Dedifferentiated amniotic fluid mesenchymal stem cell (primary cell): ENCODE measurements around the gene MRPL30.
"Not testable (repeated sequence)": the region's sequence is repeated elsewhere in the genome, so short reads cannot be mapped to it uniquely, and the experiment has no call there.

Experiments used
- DNase-seq: peaks from one replicate; pipeline ENCODE4 v3.0.0-alpha.2; 2016; ENCODE audit errors: extremely low spot score

Gene MRPL30

DNA sequence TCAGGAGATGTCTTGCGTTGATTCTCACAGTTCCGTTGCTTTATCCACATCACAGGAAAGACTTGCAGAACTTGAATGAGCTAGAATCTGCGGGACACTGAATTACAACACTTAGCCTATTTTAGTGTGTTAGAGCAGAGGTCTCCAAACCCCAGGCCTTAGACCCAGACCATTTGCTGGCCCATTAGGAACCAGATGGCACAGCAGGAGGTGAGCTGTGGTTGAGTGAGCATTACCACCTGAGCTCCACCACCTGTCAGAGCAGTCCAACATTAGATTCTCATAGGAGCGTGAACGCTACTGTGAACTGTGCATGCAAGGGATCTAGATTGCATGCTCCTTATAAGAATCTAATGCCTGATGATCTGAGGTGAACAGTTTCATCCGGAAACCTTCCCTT, 3.8 kb downstream of the MRPL30 start:
- DNase-seq = no peak

DNA sequence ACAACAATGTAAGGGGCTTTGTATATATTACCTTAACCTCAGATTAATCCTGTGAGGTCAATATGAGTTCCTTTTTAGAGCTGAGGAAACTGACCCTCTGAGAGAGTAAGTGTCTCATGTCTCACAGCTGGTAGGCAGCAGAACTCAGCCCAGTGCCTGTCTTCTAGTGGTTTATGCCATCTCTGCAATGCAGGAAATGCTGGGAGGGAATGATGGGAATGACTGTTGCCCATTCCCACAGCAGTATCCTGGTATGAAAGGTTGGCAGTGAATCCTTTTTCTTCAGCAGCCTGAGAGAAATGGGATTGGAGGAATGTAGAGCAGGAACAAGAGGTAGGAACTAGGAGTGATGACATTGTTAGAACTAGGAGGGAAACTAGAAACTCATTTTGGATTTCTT, 6.0 kb downstream of the MRPL30 start:
- no peak for DNase-seq

DNA sequence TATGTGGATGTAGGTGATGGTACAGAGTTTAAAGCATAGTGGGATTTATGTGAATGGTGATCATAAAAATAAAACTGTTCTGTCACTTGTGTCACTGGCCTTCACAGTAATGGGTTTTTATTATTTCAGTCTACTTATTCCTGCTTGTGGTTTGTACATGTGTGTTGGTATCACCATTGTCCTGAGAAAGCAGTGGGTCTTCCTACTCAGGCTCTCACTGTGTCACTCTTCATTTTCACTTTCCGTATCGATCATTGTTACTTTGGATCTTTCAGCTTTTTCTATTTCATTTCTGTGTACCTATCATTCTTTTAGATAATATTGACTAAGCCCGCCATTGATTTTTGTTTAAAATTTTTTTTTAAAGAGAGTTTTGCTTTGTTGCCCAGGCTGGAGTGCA, 7.4 kb downstream of the MRPL30 start:
- DNase-seq = no peak

DNA sequence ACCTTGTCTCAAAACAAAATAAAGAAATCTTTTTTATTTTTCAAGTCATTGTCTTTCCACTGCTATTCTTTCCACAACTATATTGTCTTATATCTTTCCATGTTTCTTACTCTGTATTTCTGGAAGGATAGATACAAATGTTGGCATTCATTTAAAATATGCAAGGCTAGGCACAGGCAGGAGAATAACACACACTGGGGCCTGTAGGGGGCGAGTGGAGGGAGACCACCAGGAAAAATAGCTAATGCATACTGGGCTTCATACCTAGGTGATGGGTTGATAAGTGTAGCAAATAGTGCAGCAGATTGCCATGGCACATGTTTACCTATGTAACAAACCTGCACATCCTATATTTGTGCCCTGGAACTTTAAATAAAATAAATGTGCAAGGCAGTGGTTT, 9.6 kb downstream of the MRPL30 start:
- no peak for DNase-seq

DNA sequence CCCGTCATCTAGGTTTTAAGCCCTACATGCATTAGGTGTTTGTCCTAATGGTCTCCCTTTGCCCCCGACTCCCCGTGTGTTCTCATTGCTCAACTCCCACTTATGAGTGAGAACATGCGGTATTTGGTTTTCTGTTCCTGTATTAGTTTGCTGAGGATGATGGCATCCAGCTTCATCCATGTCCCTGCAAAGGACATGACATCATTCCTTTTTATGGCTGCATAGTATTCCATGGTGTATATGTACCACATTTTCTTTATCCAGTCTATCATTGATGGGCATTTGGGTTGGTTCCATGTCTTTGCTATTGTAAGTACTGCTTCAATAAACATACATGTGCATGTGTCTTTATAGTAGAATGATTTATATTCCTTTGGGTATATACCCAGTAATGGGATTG, 11.4 kb downstream of the MRPL30 start:
- DNase-seq = not testable (repeated sequence)

DNA sequence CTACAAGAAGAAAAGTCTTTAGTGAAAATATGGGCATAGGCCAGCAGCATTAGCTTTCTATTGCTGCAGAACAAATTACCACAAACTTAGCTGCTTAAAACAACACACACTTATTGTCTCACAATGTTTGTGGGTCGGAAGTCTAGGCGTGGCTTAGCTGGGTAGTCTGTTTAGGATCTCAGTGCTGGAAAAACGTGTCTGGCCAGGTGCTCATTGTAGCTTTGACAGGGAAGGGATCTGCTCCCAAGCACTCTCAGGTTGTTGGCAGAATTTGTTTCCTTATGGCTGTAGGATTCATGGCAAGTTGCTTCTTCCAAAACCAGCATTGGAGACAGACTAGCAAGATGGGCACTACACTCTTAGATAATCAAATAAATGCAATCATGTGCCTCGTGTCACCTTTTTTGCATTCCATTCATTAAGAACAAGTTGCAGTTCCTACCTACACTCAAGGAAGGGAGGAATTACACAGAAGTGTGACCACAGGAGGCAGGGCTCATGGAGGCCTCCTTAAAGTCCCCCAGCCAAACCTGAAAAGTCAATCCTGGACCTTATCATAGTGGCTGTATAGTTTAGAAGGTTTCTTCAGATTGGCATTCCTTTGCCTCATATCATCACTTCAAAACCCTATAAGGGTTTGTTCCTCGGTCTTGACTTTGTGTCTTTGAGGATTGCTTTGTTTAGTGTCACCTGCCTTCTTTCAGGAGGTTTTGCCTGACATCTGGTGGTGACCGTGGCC, 17.3 kb downstream of the MRPL30 start:
- DNase-seq = no peak

DNA sequence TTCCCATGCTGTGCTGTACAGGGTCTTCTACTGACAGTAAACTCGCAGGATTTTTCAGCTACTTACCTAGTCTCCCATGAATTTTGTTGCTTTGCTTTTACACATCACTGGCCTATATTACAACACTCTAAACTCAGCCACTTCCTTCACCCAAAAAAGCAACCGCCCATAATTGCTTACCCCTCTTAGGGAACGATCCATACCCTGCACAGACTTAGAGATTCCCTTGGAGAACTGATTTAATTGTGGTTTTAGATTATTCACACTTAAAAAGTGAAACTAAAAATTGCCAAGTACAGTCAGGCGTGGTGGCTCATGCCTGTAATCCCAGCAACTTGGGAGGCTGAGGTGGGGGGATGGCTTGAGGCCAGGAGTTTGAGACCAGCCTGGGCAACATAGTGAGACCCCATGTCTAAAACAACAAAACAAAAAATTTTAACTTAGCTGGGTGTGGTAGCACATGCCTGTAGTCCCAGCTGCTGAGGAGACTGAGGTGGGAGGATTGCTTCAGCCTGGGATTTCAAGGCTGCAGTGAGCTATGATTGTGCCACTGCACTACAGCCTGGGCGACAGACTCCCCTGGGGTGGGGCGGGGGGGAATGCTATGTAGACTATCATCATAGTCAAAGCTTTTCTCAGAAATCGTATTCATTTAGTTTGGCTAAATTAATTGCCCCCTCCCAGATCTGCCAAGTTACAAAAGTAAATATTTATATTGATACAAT, 19.3 kb downstream of the MRPL30 start:
- DNase-seq = no peak

DNA sequence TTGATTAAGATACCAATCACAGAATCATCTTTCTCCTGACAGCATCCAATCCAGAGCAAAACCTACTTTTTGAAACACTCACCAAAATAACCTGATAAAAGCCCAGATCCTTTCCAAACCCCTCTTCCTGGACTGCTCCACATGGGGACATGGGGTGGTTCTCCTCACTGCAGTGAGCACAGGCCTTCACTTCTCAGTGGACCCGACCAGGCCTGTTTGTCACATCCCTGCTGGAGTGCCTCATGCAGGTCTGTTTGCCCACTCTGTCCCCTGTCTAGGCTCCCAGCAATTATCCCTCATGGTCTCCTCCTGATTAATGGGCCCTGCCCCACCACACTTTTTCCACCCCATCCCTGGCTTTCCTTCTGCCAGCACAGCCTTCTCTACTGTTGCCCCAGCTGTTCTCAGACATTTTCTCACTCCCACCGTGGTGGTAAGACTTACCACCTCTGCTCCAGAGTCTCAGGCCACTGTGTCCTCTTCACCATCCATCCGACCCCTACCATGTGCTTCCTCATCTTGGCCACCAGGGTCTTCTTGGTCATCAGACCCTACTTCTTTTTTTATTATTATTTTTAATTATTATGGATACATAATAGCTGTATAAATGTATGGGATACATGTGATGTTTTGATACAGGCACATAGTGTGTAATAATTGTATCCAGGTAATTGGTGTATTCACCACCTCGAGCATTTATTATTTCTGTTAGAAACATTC, 21.1 kb downstream of the MRPL30 start:
- DNase-seq = no peak

DNA sequence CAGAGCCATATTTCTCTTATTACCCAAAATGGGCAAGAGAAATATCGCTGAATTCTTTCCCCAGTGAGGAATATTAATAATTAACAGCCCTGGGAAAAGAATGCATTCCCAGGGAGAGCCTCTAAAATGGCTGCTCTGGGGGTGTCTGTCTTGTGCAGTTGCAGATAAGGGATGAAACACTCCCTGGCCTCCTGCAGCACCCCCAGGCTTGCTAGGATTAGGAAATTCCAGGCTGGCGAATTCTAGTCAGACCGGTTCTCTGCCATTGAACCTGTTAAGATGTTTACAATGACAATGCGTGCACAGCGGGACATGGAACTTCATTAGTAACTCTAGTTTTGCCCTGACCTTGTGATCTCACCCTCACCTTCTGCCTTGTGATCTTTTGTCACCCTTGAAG, 24.5 kb downstream of the MRPL30 start:
- DNase-seq = no peak

DNA sequence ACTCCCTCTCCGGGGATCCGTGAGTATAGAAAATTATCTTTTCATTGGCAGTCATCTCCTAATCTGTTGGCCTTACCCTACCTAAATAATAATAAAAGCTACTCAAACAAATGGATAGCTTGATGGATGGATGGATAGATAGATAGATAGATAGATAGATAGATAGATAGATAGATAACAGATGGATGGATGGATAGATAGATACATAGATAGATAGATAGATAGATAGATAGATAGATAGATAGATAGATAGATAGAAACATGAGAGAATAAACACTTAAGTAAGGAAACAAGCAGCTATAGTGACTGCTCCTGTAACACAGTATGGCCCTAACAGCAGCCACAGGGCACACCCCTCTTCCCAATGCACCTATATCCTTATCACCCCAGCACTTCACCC, 35.1 kb downstream of the MRPL30 start:
- DNase-seq = no peak

DNA sequence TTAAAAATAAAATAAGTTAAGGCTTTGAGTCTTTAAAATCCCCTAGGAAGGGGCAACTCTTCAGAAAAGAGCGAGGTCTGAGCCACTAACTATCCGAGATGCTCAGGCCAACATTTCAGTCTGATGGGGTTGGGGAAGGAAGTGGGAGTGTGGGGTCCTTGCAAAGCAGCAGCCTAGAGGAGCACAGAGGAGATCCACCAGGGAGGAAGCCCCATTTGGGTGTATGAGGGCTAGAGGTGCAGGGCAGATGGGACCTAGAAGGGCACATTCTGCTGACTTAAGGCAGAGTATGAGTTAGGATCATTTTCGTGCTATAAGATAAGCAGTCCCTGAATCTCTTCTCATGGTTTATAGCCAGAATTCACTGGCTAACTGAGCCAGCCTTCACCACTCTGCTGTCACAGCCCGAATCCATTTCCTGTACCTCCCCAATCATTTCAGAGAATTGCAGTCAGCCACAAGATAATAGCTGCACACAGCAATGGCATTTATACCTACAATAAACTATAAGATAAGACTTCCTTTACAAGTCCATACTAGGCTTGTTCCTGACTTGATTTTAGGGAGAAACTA, 37.0 kb downstream of the MRPL30 start:
- DNase-seq = no peak

DNA sequence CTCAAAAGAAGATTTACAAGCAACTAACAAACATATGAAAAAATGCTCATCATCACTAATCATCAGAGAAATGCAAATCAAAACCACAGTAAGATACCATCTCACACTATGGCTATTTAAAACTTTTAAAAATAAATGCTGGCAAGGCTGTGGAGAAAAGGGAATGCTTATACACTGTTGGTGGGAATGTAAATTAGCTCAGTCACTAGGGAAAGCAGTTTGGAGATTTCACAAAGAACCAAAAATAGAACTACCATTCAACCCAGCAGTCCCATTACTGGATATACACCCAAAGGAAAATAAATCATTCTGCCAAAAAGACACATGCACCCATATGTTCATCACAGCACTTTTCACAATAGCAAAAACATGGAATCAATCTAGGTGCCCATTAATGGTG, 52.2 kb downstream of the MRPL30 start:
- DNase-seq = not testable (repeated sequence)

DNA sequence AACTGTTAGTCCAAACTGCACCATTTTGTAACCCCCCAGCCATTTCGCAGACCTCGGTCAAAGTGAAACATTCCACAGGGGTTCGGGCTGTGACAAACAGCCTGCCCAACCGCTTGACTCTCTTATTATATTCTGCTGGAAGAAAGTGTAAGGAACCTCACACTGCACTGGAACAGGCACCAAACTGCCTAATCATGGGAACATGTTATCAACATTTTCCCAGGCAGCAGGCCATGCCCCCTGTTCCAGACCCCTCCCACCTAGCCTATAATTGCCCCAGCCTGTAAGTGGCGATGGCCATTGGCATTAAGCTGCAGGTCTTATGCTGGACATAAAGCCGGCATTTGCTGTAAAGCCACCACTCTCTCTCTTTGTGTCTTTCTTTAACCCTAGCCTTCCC, 57.6 kb downstream of the MRPL30 start:
- DNase-seq = no peak

DNA sequence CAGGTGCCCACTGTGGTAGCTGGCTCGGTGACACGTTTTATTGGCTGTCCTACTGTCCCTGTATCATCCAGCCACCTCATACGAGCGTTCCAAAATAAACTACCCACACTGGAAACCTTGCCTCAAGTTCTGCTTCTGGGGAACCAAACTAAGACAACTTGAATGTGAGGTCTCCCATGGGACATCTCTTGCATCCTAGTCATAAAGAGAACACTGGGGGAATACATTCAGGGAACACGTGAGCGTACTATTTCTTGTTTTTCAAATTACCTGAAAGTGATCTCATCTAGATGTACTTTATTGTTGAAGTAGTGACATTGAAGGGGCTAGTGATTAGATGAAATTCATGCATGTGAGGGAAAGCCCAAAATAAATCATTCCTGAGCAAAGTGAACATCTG, 59.4 kb downstream of the MRPL30 start:
- DNase-seq = no peak

DNA sequence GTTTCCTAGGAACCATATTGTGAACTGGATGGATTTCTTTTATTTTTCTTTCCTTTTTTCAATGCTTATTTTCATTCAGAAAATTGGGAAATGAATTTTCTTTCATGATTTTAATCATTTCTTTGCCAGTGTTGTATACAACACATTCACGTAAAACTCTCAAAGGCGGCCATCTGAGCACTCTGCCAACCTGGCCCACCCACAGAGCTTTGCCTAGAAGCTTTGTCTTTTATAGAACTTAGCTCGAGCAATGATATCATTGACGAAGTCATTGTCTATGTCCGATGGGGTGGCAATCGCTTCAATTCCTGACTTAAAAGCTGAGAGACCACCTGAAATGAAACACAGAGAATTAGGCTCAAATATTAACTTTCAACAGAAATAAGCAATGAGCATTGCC, 61.2 kb downstream of the MRPL30 start:
- no peak for DNase-seq
